GM18520 (cell line): ENCODE data around the gene EIF2AK2.

Source experiments
- ATAC-seq: cut with Tn5 transposase; IDR thresholded peaks from one replicate; pipeline ENCODE4 v1.9.1; 2021; ENCODE audit not compliant: unreplicated experiment

The EIF2AK2 gene

GRCh38 chr2:37173741-37174140 is 17.0 kb upstream of the EIF2AK2 start:
- no peak for ATAC-seq

GRCh38 chr2:37171624-37171950 is 14.8 kb upstream of the EIF2AK2 start:
- ATAC-seq: no peak

GRCh38 chr2:37168217-37168981 is 11.6 kb upstream of the EIF2AK2 start:
- ATAC-seq: no peak

GRCh38 chr2:37167636-37168180 is 10.9 kb upstream of the EIF2AK2 start:
- no peak for ATAC-seq

- ATAC-seq: no peak
These were observed 8.0 kb upstream of the EIF2AK2 start for GRCh38 chr2:37164757-37165156.

- no peak for ATAC-seq
These were observed 516 bp downstream of the EIF2AK2 start for GRCh38 chr2:37156071-37156856.

GRCh38 chr2:37154785-37155184 is 2.0 kb downstream of the EIF2AK2 start:
- ATAC-seq: no peak

GRCh38 chr2:37153224-37153623 is 3.6 kb downstream of the EIF2AK2 start:
- no peak for ATAC-seq

GRCh38 chr2:37149626-37150322 is 7.0 kb downstream of the EIF2AK2 start:
- no peak for ATAC-seq

- ATAC-seq: no peak
These were observed 8.5 kb downstream of the EIF2AK2 start for GRCh38 chr2:37148325-37148724.

- no peak for ATAC-seq
These were observed 10.7 kb downstream of the EIF2AK2 start for GRCh38 chr2:37146062-37146461.

- ATAC-seq: no peak
These were observed 12.8 kb downstream of the EIF2AK2 start for GRCh38 chr2:37143974-37144373.

GRCh38 chr2:37142546-37142945 is 14.2 kb downstream of the EIF2AK2 start:
- ATAC-seq: no peak

- ATAC-seq: no peak
These were observed 23.9 kb downstream of the EIF2AK2 start for GRCh38 chr2:37132914-37133313.

GRCh38 chr2:37125416-37125815 is 31.4 kb downstream of the EIF2AK2 start:
- ATAC-seq: no peak

GRCh38 chr2:37119157-37119556 is 37.6 kb downstream of the EIF2AK2 start:
- no peak for ATAC-seq

GRCh38 chr2:37117566-37117965 is 39.2 kb downstream of the EIF2AK2 start:
- ATAC-seq: no peak

GRCh38 chr2:37111958-37112357 is 44.8 kb downstream of the EIF2AK2 start:
- no peak for ATAC-seq

- no peak for ATAC-seq
These were observed 46.2 kb downstream of the EIF2AK2 start for GRCh38 chr2:37110306-37111212.

GRCh38 chr2:37109523-37109922 is 47.3 kb downstream of the EIF2AK2 start:
- no peak for ATAC-seq

GRCh38 chr2:37105150-37105549 is 51.6 kb downstream of the EIF2AK2 start:
- ATAC-seq: no peak
